ENCODE data around the gene KYNU. TPM values are rescaled to one million over a fixed set of nuclear protein-coding genes. Genes with fewer than 3 reads are reported as not detected.

KYNU gene
- total RNA-seq, 4 donors from 2014 or later, result 0.27 to 5.7 (median 3.6) TPM

GRCh38 chr2:143015656-143016055, 138.2 kb downstream of the KYNU start:
- H3K36me3 ChIP-seq, result no peaks in the 10 kb centered on the region
- H3K27ac ChIP-seq, result no peak overlapping the region
- 4 to 24% methylated on average over 3 to 4 of the region's 4 CpGs for WGBS, 2 donors (ENCODE audit: low coverage in 1 of 2)
- no peak for ATAC-seq
- peaks cover 0 to 7% (median 0%) of the 10 kb centered on the region in 3 donors for H3K9me3 ChIP-seq
- no peaks in the 10 kb centered on the region for H3K27me3 ChIP-seq
- TF ChIP-seq POLR2AphosphoS5 (IDR thresholded peaks at IDR 0.05) (no peak), POLR2A (IDR thresholded peaks at IDR 0.05) (no peak), CTCF (IDR thresholded peaks at IDR 0.05) (no peak), EP300 (IDR thresholded peaks at IDR 0.05) (no peak)
- H3K4me1 ChIP-seq, result no peaks in the 10 kb centered on the region
- no peak overlapping the region for H3K4me3 ChIP-seq

- Histone ChIP-seq H3K36me3 (no peaks in the 10 kb centered on the region), H3K27ac (no peak overlapping the region), H3K4me1 (peaks cover 0 to 7% (median 5%) of the 10 kb centered on the region in 3 donors), H3K9me3 (no peaks in the 10 kb centered on the region), H3K27me3 (peaks cover 16% of the 10 kb centered on the region), H3K4me3 (no peak overlapping the region)
- TF ChIP-seq EP300 (IDR thresholded peaks at IDR 0.05) (no peak), CTCF (IDR thresholded peaks at IDR 0.05) (no peak), POLR2A (IDR thresholded peaks at IDR 0.05) (no peak), POLR2AphosphoS5 (IDR thresholded peaks at IDR 0.05) (no peak)
- ATAC-seq, result peak; percentile 43
- WGBS, 2 donors (ENCODE audit: low coverage in 1 of 2), result 23 to 32% methylated on average over 8 to 14 of the region's 28 CpGs
These were observed 149.1 kb downstream of the KYNU start for GRCh38 chr2:143026411-143027054.

GRCh38 chr2:143029141-143029540, 151.7 kb downstream of the KYNU start:
- Histone ChIP-seq H3K9me3 (no peaks in the 10 kb centered on the region), H3K4me1 (peaks cover 0 to 7% (median 5%) of the 10 kb centered on the region in 3 donors), H3K4me3 (no peak overlapping the region), H3K27ac (no peak overlapping the region), H3K27me3 (peaks cover 16% of the 10 kb centered on the region), H3K36me3 (no peaks in the 10 kb centered on the region)
- ATAC-seq, result no peak
- WGBS, 2 donors (ENCODE audit: low coverage in 1 of 2), result 80% methylated on average over 2 of the region's 2 CpGs; no CpG with 5 or more reads in 1 of the 2 donors
- no peak for TF ChIP-seq EP300 (IDR thresholded peaks at IDR 0.05)
- TF ChIP-seq CTCF (IDR thresholded peaks at IDR 0.05), result no peak
- no peak for TF ChIP-seq POLR2A (IDR thresholded peaks at IDR 0.05)
- no peak for TF ChIP-seq POLR2AphosphoS5 (IDR thresholded peaks at IDR 0.05)

- no peak for ATAC-seq
These were observed 152.7 kb downstream of the KYNU start for GRCh38 chr2:143030127-143030526.

More at GRCh38 chr2:143030127-143030526, 152.7 kb downstream of the KYNU start:
- WGBS, 2 donors (ENCODE audit: low coverage in 1 of 2), result 45 to 74% methylated on average over 1 to 2 of the region's 2 CpGs
- TF ChIP-seq CTCF (IDR thresholded peaks at IDR 0.05) (no peak), POLR2A (IDR thresholded peaks at IDR 0.05) (no peak), EP300 (IDR thresholded peaks at IDR 0.05) (no peak), POLR2AphosphoS5 (IDR thresholded peaks at IDR 0.05) (no peak)
- Histone ChIP-seq H3K4me3 (no peak overlapping the region), H3K27ac (no peak overlapping the region), H3K27me3 (peaks cover 16% of the 10 kb centered on the region), H3K9me3 (no peaks in the 10 kb centered on the region), H3K36me3 (no peaks in the 10 kb centered on the region), H3K4me1 (peaks cover 0 to 7% (median 5%) of the 10 kb centered on the region in 3 donors)
